Body of pancreas (tissue), 4 donors: ENCODE data around the gene SLC16A11.
"Not testable (repeated sequence)": the region's sequence is repeated elsewhere in the genome, so short reads cannot be mapped to it uniquely, and the experiment has no call there.

Experiments
- CTCF ChIP-seq, 7 experiments: fragments of 450-650 bp in 4 of 7; fragments of 200-600 bp in 3 of 7; sonication (generic) in 3 of 7; IDR thresholded peaks; one replicate each; pipeline ENCODE4 v1.5.1; 2016 to 2019; ENCODE audit warnings: antibody characterized with exemption in 7 of 7
- POLR2A ChIP-seq, 3 donors: fragments of 450-650 bp; IDR thresholded peaks; one replicate each; pipeline ENCODE4 v1.6.1; 2016; ENCODE audit warnings: antibody characterized with exemption in 3 of 3, mild to moderate bottlenecking in 2 of 3

- TF ChIP-seq CTCF, POLR2A (IDR thresholded peaks at IDR 0.05): not testable (repeated sequence)
Observed at GRCh38 chr17:7091311-7092005, 47.6 kb upstream of the SLC16A11 start.
